Measurements from ENCODE around the gene BTBD2. TPM values are rescaled to one million over a fixed set of nuclear protein-coding genes. Genes with fewer than 3 reads are reported as not detected.

The BTBD2 gene
- total and polyA plus RNA-seq, 2 donors (not counting 1 experiment from before 2014, with no cell fraction given), result 75.2 to 85.6 TPM

GRCh38 chr19:2050991-2051772 lies 35.7 kb upstream of the BTBD2 start, which contains the start of gene MKNK2:
TSS of gene MKNK2 (minus strand) at chr19:2051244. CDS start at chr19:2050851, 393 bp downstream.
- peak within 1 kb of the TSS; percentile 99 for H3K27ac ChIP-seq (ENCODE audit: low read length in 2 of 2)
- intact Hi-C loops (cut with micrococcal nuclease), result loop anchor here (1.0 to 2.0 kb wide), 7 partner anchors 9 to 100 kb away; partner anchors contain the start of genes AP3D1, IZUMO4 and MOB3A
- peaks cover 0 to 34% of the 10 kb centered on the region in 2 experiments for H3K36me3 ChIP-seq (replicated peaks in 1 of 2; ENCODE audit: control extremely low read depth in 1 of 2, control insufficient read depth in 1 of 2, extremely low read depth in 1 of 2, insufficient read depth in 2 of 2, low read length in 1 of 2)
- peak within 1 kb of the TSS; percentile 62 to 98 (median 94) for H3K4me3 ChIP-seq (ENCODE audit: control extremely low read depth in 1 of 5, extremely low read depth in 1 of 5, insufficient read depth in 1 of 5, low read depth in 2 of 5, low read length in 4 of 5)
- peak within 1 kb of the TSS; percentile 29 for H2AFZ ChIP-seq (ENCODE audit: insufficient read depth, low read depth, low read length, poor library complexity, severe bottlenecking)
- peaks cover 50% of the 10 kb centered on the region for H3K79me2 ChIP-seq (ENCODE audit: control insufficient read depth, insufficient read depth, low read length)
- H3K4me1 ChIP-seq (ENCODE audit: control insufficient read depth in 2 of 2, insufficient read depth in 2 of 2, low read length in 2 of 2), result peaks cover 79 to 85% of the 10 kb centered on the region in 2 donors
- H3K4me2 ChIP-seq (replicated peaks; ENCODE audit: low read depth, low read length, poor library complexity, severe bottlenecking), result peak within 1 kb of the TSS; percentile 92
- CTCF ChIA-PET, result interaction anchor here (0.8 to 2.9 kb wide), 14 partner anchors 9 to 207 kb away, joined by 3 to 51 read pairs (median 4); partner anchors contain the start of gene MOB3A
- H3K27me3 ChIP-seq (replicated peaks in 1 of 4; ENCODE audit: control extremely low read depth in 1 of 4, control insufficient read depth in 3 of 4, insufficient read depth in 4 of 4, low read length in 3 of 4), result no peaks in the 10 kb centered on the region
- WGBS (ENCODE audit: insufficient coverage), result 2% methylated on average over 93 of the region's 93 CpGs
- TF ChIP-seq CTCF (IDR thresholded peaks at IDR 0.05) (peak; percentile 45), EZH2 (IDR thresholded peaks at IDR 0.05; ENCODE audit: borderline replicate concordance, insufficient read depth, low read depth, low read length, poor library complexity, severe bottlenecking) (no peak)
- Mint-ChIP-seq H3K27me3 (no peaks in the 10 kb centered on the region), H3K9me3 (ENCODE audit: insufficient read depth) (no peaks in the 10 kb centered on the region), H3K27ac (peak within 1 kb of the TSS; percentile 98), H3K4me3 (peak within 1 kb of the TSS; percentile 99), H3K4me1 (peaks cover 67% of the 10 kb centered on the region)
- H3K9ac ChIP-seq (ENCODE audit: low read length), result peak within 1 kb of the TSS; percentile 78
- DNase-seq (peak; percentile 97), ATAC-seq (ENCODE audit: low read depth) (peak; percentile 65)
- H4K20me1 ChIP-seq (ENCODE audit: control insufficient read depth, insufficient read depth, low read length, poor library complexity, severe bottlenecking), result peaks cover 46% of the 10 kb centered on the region
- H3K9me3 ChIP-seq (ENCODE audit: control extremely low read depth in 1 of 3, control insufficient read depth in 2 of 3, insufficient read depth in 1 of 3, low read length in 2 of 3), result peaks cover 0 to 3% (median 0%) of the 10 kb centered on the region in 3 donors
- POLR2A ChIA-PET, result interaction anchor here (0.5 to 8.2 kb wide), 17 partner anchors 10 to 784 kb away, joined by 3 to 123 read pairs (median 5); partner anchors contain the start of genes IZUMO4 and MOB3A

Data from B cell (primary cell).